ENCODE data around the gene CDK14. TPM values are rescaled to one million over a fixed set of nuclear protein-coding genes. Genes with fewer than 3 reads are reported as not detected.

CDK14 gene
- total and polyA plus RNA-seq, 2 of the 8 experiments (the other 6 are each of a cell fraction or from before 2014, with no cell fraction given): 5.5 to 47.3 TPM

DNA sequence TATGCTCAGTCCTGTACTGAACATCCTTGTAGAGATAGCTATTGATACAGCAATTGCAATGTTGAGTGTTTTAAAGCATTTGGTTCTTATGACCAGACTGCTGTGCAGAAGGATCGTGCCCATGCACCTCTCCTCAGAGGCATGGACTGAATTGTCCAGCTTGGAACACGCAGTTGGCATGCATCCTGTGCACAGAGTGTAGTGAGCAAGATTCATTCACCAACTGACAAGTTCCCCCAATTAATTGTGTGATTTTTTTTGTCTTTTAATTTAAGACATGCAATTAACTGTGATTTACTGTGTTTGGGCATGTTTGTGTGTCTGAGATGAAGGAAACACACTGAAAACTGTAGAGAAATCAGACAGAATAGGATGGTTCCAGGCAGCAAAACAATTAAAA is 323.7 kb downstream of the CDK14 start (continued):
- no peak for TF ChIP-seq CBX5 (IDR thresholded peaks at IDR 0.05; ENCODE audit: low read depth, low read length)
